Cardiac fibroblast (primary cell): ENCODE results near the gene EPC2.
A peak's percentile ranks its signal among the peaks of the same experiment; 100 is the strongest.

Experiments used
- DNase-seq, 2 donors: peaks; one replicate each; pipeline versions ENCODE4 v3.0.0 to v3.0.0-alpha.2; 2010; ENCODE audit warnings: low read depth in 2 of 2
- H3K4me3 ChIP-seq, 2 donors: replicated peaks in 1 of 2; 1 replicate in 1 of 2; 2 replicates in 1 of 2; pipeline ENCODE4 v1.5.1; 2011; ENCODE audit warnings: low read depth in 2 of 2, low read length in 2 of 2, mild to moderate bottlenecking in 2 of 2, moderate library complexity in 1 of 2
- TF ChIP-seq, protein P1 (sequence below): IDR thresholded peaks from one replicate; pipeline ENCODE4 v1.5.1; 2011; ENCODE audit warnings: low read depth, mild to moderate bottlenecking, low read length, inconsistent platforms

The EPC2 gene

DNA sequence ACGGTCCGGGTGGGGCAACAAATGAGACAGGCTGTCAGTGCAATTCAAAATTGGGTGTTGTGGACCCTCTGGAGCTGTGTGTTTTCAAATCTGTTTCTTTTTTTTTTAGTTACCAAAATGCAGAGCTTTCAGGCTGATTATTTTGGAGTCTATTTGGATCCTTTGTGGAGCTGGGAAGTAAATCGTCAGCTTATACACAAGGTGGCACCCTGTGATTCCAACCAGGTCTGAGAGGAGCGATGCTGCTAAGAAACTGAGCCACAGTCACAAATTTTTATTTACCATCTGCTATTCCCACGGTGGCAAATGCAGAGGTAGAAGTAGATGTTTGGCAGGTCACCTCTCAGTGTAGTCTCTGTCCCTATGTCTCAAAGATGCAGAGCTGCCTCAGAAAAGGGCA, 3.8 kb upstream of the EPC2 start:
- H3K4me3 ChIP-seq: no peak overlapping the region
- TF ChIP-seq, protein P1, sequence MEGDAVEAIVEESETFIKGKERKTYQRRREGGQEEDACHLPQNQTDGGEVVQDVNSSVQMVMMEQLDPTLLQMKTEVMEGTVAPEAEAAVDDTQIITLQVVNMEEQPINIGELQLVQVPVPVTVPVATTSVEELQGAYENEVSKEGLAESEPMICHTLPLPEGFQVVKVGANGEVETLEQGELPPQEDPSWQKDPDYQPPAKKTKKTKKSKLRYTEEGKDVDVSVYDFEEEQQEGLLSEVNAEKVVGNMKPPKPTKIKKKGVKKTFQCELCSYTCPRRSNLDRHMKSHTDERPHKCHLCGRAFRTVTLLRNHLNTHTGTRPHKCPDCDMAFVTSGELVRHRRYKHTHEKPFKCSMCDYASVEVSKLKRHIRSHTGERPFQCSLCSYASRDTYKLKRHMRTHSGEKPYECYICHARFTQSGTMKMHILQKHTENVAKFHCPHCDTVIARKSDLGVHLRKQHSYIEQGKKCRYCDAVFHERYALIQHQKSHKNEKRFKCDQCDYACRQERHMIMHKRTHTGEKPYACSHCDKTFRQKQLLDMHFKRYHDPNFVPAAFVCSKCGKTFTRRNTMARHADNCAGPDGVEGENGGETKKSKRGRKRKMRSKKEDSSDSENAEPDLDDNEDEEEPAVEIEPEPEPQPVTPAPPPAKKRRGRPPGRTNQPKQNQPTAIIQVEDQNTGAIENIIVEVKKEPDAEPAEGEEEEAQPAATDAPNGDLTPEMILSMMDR: peak; percentile 15
- DNase-seq: peak; percentile 45 to 57

DNA sequence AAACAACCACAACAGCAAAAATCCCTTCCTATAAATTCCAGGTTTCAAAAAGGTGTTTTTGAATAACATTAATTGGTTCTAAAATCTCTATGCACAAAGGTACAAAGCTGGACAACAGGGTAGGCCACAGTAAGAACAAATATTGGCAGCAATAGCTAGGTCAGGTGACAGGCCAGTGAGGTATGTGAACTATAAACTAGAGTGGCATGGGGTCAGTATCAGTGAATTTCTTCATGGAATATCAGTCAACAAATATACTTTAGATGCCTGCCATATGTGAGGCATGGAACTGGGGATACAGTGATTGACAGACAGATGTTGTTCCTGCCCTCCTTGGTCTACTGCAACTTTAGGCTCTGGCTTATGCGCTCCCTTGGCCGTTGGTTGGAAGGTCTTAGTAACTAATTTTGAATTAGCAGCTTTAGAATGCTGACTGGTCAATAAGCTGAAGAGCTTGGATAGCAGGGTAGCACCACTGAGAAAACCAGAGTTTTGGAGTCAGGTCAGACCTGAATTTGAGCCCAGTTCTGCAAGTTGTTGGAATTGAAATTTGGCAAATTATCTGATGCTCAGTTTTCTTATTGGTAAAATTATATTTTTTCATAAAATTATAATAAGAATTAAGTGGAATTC, 2.3 kb upstream of the EPC2 start:
- no peak for DNase-seq
- H3K4me3 ChIP-seq: no peak overlapping the region
- TF ChIP-seq, protein P1: no peak

DNA sequence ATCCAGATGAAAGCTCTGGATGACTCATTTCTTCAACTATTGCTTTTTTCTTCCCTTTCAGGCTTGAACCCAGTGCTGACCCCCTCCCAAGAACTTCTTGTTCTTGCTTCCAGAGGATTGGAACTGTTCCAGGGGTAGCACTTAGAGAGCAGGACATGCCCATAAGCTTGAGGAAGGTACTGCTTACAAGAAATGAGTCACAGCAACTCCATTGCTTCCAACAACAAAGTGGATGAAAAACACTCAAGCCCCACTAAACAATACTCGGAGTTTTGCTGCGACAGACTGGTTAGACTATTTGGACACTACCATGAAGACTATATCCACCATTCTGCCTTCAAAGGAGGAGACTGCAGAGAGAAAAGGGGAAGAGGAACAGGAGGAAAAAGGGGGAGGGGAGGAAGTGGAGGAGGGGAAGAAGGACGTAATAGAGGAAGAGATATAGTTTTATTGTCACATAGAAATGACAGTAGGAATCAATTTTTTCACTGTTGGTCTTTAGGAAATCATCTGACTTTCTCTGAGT, 1.6 kb upstream of the EPC2 start:
- H3K4me3 ChIP-seq: no peak overlapping the region
- TF ChIP-seq, protein P1: no peak
- DNase-seq: peak; percentile 76 to 78

DNA sequence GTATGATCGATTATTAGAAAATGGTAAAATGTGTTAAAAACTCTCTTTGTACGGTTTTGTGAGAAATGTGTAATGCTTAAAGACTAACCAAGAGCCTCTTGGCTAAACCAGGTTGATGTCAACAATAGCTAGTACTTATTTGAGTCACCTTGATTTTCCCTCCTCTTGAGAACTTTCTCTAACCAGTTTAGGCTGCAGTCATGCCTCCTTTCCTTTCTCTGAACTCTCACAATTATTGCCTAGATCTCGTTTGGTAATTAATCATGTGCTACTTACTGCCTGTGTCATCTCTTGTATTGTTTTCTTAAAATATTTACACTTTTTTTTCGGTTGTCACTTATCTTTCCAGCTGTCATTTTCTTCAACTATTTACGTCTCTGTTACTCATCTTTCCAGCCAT, 1.1 kb upstream of the EPC2 start:
- DNase-seq: no peak
- no peak overlapping the region for H3K4me3 ChIP-seq
- TF ChIP-seq, protein P1: no peak

DNA sequence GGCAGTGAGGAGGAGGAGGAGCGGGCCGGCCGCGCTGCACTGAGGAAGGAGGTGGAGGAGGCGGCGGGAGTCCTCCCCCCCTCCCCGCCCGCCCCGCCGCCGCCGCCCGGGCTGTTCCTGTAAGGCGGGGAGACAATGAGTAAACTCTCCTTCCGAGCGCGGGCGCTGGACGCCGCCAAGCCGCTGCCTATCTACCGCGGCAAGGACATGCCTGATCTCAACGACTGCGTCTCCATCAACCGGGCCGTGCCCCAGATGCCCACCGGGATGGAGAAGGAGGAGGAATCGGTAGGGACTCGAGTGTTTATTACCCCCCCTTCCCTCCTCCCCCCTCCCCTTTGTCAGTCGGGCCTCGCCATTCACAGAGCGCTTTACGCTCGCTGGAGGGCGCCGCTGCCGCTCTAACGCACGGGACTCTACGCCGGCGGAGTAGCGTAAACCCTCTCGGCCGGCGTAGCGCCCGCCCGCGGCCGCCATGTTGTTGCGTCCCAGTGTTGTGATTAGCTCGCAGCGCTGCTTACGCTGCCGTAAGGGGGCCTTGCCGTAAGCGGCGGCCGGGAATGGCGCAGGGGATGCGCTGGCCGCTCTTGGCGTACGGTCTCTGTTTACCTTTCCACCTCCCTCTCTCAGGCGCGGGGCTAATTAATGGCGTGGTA, 460 bp downstream of the EPC2 start:
- H3K4me3 ChIP-seq: peak overlapping the region; percentile 79 to 87
- peak; percentile 93 to 94 for DNase-seq
- TF ChIP-seq, protein P1: peak; percentile 35

DNA sequence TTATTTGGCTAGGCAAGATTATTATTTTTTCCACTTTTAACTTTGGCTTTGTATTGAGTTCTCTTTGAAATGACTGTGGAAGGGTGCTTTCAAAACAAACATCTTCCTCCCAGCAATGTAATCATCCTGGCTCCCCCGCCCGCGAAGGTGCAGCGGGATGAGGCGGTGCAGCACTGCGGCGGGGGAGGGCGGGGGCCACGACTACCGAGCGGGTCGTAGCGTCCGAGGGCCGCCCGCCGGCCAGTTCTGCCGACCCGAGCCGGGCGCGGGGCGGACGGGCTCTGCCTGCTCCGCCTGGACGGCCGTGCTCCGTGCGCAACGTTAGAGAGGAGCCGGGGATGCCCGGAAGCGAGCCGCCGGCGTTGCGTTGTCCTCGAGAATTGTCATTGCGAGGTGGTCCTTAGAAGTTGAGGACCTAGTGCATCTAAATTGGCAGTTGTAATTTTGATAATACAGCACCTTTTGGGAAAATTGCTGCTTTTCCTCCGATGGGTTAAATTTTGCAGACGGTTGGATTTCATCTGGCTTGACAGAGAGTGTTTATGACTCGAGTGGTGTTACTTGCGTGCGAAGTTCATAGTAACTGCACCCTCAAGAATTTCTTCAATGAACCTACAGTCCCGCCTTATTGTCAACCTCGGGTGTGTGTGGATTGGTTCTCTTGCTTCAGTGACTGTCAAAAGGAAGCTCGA, 1.1 kb downstream of the EPC2 start:
- TF ChIP-seq, protein P1: no peak
- peak; percentile 89 to 92 for DNase-seq
- H3K4me3 ChIP-seq: peak overlapping the region; percentile 79 to 87
